Measurements from ENCODE around the gene ZNF560. TPM values are rescaled to one million over a fixed set of nuclear protein-coding genes. Genes with fewer than 3 reads are reported as not detected.
A peak's percentile ranks its signal among the peaks of the same experiment; 100 is the strongest.

Gene ZNF560
- total and polyA plus RNA-seq, 8 donors, result 0.14 TPM; not detected in 7

DNA sequence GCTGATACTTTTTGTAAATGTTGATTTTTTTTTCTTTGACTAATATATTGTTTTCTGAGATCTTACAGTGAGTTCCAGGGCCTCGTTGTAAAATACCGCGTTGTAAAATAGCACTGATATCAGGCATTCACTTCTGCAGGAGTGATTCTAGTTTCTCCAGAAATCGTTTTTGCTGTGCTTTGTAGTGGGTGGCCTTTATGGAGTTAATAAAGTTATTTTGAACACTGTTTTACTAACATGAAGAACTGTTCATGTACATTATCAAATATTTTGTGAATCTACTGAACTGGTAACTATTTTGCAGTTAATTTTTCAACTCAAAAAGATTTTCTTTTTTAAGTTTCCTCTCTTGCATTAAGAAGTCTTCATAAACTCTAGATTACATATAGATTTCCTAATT lies 62.1 kb downstream of the ZNF560 start:
- WGBS, 2 donors, result 79 to 80% methylated on average over 4 of the region's 4 CpGs
- no peak for TF ChIP-seq CTCF (IDR thresholded peaks at IDR 0.05)
- Histone ChIP-seq H3K36me3 (peaks cover 0 to 5% (median 1%) of the 10 kb centered on the region in 3 donors), H3K4me3 (peak overlapping the region in 1 of 4 donors; percentile 70), H3K27ac (no peak overlapping the region), H3K9me3 (no peaks in the 10 kb centered on the region), H3K4me1 (peaks cover 0 to 7% (median 4%) of the 10 kb centered on the region in 3 donors), H3K27me3 (no peaks in the 10 kb centered on the region)
- DNase-seq (no peak), ATAC-seq (no peak), FAIRE-seq (no peak)
- intact Hi-C loops (cut with DNase I), result no loop called here

GRCh38 chr19:9435279-9436268 lies 62.8 kb downstream of the ZNF560 start, which contains the start of gene ZNF266:
Gene ZNF266 (minus strand): TSS chr19:9435573. CDS start chr19:9420089, 15,484 bp downstream.
- H3K27ac ChIP-seq, result peak within 1 kb of the TSS; percentile 63 to 85 (median 80)

GRCh38 chr19:9431475-9431874 lies 66.9 kb downstream of the ZNF560 start:
- no peak overlapping the region for H3K27ac ChIP-seq
- no peaks in the 10 kb centered on the region for H3K27me3 ChIP-seq
- WGBS, 2 donors, result 87 to 88% methylated on average over 7 of the region's 7 CpGs
- DNase-seq (no peak), ATAC-seq (no peak), FAIRE-seq (no peak)
- no peaks in the 10 kb centered on the region for H3K9me3 ChIP-seq
- TF ChIP-seq CTCF (IDR thresholded peaks at IDR 0.05), result no peak
- H3K4me3 ChIP-seq, result no peak overlapping the region
- peaks cover 0 to 5% (median 4%) of the 10 kb centered on the region in 3 donors for H3K36me3 ChIP-seq
- H3K4me1 ChIP-seq, result peaks cover 0 to 7% (median 4%) of the 10 kb centered on the region in 3 donors
- intact Hi-C loops (cut with DNase I), result no loop called here

More at GRCh38 chr19:9435279-9436268, 62.8 kb downstream of the ZNF560 start, which contains the start of gene ZNF266:
- FAIRE-seq (no peak), ATAC-seq (peak; percentile 98 to 100 (median 100)), DNase-seq (peak; percentile 78 to 93 (median 88))
- intact Hi-C loops (cut with DNase I), result no loop called here
- Histone ChIP-seq H3K9me3 (no peaks in the 10 kb centered on the region), H3K36me3 (peaks cover 0 to 5% (median 4%) of the 10 kb centered on the region in 3 donors), H3K27me3 (no peaks in the 10 kb centered on the region), H3K4me3 (peak within 1 kb of the TSS; percentile 52 to 86 (median 71)), H3K4me1 (peaks cover 0 to 7% (median 4%) of the 10 kb centered on the region in 3 donors)
- WGBS, 2 donors, result 14% methylated on average over 56 of the region's 56 CpGs
- TF ChIP-seq CTCF (IDR thresholded peaks at IDR 0.05), result peak; percentile 71 to 84 (median 80)

- no peak for DNase-seq
- Histone ChIP-seq H3K9me3 (no peaks in the 10 kb centered on the region), H3K27ac (no peak overlapping the region), H3K36me3 (peaks cover 0 to 5% (median 4%) of the 10 kb centered on the region in 3 donors), H3K4me3 (no peak overlapping the region), H3K27me3 (no peaks in the 10 kb centered on the region), H3K4me1 (peaks cover 0 to 7% (median 4%) of the 10 kb centered on the region in 3 donors)
- no peak for FAIRE-seq
- TF ChIP-seq CTCF (IDR thresholded peaks at IDR 0.05), result no peak
- 100% methylated on average over 1 of the region's 1 CpG for WGBS, 2 donors
- no peak for ATAC-seq
- intact Hi-C loops (cut with DNase I), result no loop called here
Observed at GRCh38 chr19:9430444-9430843, 68.0 kb downstream of the ZNF560 start.
